Small intestine (tissue), 7 donors: ENCODE results near the gene CPT1B. TPM values are rescaled to one million over a fixed set of nuclear protein-coding genes. Genes with fewer than 3 reads are reported as not detected.

Source experiments
- DNase-seq, 2 donors: peaks; one replicate each; pipeline versions ENCODE4 v3.0.0 to v3.0.0-alpha.2; 2013
- FAIRE-seq: peaks from 2 replicates; lab custom pipeline; 2012; peaks lifted over from hg19 to GRCh38; lab: Jason Lieb, UNC
- H3K27ac ChIP-seq, 3 donors: one replicate each; pipeline ENCODE4 v1.5.1; 2013; ENCODE audit warnings: low read length in 2 of 3, mild to moderate bottlenecking in 2 of 3, control low read depth in 1 of 3, inconsistent platforms in 1 of 3, low read depth in 1 of 3, moderate library complexity in 1 of 3
- H3K27me3 ChIP-seq, 3 donors: one replicate each; pipeline ENCODE4 v1.6.1; 2013; ENCODE audit warnings: low read length in 3 of 3, inconsistent platforms in 1 of 3; ENCODE audit not compliant: control insufficient read depth in 3 of 3, insufficient read depth in 3 of 3
- H3K36me3 ChIP-seq, 3 donors: one replicate each; pipeline ENCODE4 v1.6.1; 2013; ENCODE audit warnings: low read length in 3 of 3, inconsistent platforms in 1 of 3, low read depth in 1 of 3, mild to moderate bottlenecking in 1 of 3, moderate library complexity in 1 of 3; ENCODE audit not compliant: control insufficient read depth in 3 of 3, insufficient read depth in 2 of 3
- H3K4me1 ChIP-seq, 3 donors: one replicate each; pipeline ENCODE4 v1.6.1; 2013; ENCODE audit warnings: low read length in 2 of 3, inconsistent platforms in 1 of 3, low read depth in 1 of 3, mild to moderate bottlenecking in 1 of 3, moderate library complexity in 1 of 3; ENCODE audit not compliant: control insufficient read depth in 3 of 3, insufficient read depth in 2 of 3
- H3K4me3 ChIP-seq, 3 donors: one replicate each; pipeline ENCODE4 v1.5.1; 2013; ENCODE audit warnings: low read length in 3 of 3, control low read depth in 1 of 3, inconsistent platforms in 1 of 3, low read depth in 1 of 3, mild to moderate bottlenecking in 1 of 3, moderate library complexity in 1 of 3
- H3K9me3 ChIP-seq, 2 donors: one replicate each; pipeline ENCODE4 v1.6.1; 2013; ENCODE audit warnings: low read depth in 1 of 2, low read length in 1 of 2; ENCODE audit not compliant: control insufficient read depth in 2 of 2, insufficient read depth in 1 of 2
- WGBS, 3 donors: extraction: QIAGEN DNeasy Blood & Tissue Kit; methylation state at CpG; one replicate each; pipeline ENCODE4 v1.1.7; 2013; 5-methylcytosine and 5-hydroxymethylcytosine counted together
- polyA plus RNA-seq, 4 donors: library from polyadenylated mRNA; stranded (reverse) in 3 of 4; unstranded in 1 of 4; fragments of 200-250 nt in 3 of 4; fragments of 120-200 nt in 1 of 4; gene quantifications; one replicate each; pipeline versions ENCODE4 v1.2.1 to v1.2.3, GENCODE V29; 2013
- donor health status: healthy with polysubstance abuse.
- donor health status: control.
- donor health status: control.
- donor health status: Bipolar disorder and iron deficiency.
- donor health status: healthy.

The CPT1B gene
- polyA plus RNA-seq, 4 donors, result 14.6 to 115 (median 42.4) TPM

- no peak for FAIRE-seq
- Histone ChIP-seq H3K27ac (no peak overlapping the region), H3K9me3 (no peaks in the 10 kb centered on the region), H3K36me3 (peaks cover 0 to 73% (median 5%) of the 10 kb centered on the region in 3 donors), H3K4me3 (no peak overlapping the region), H3K4me1 (peaks cover 0 to 11% (median 4%) of the 10 kb centered on the region in 3 donors), H3K27me3 (no peaks in the 10 kb centered on the region)
- WGBS, 3 donors, result 91 to 97% (median 94%) methylated on average over 9 to 11 of the region's 11 CpGs
- no peak for DNase-seq
Measured at GRCh38 chr22:50572965-50573364, 5.3 kb downstream of the CPT1B start.

- WGBS, 3 donors, result 67 to 83% (median 69%) methylated on average over 25 to 26 of the region's 26 CpGs
- Histone ChIP-seq H3K27me3 (no peaks in the 10 kb centered on the region), H3K36me3 (peaks cover 0 to 76% (median 5%) of the 10 kb centered on the region in 3 donors), H3K4me1 (peaks cover 0 to 11% (median 4%) of the 10 kb centered on the region in 3 donors), H3K4me3 (no peak overlapping the region), H3K9me3 (no peaks in the 10 kb centered on the region), H3K27ac (no peak overlapping the region)
- FAIRE-seq (no peak), DNase-seq (no peak)
Measured at GRCh38 chr22:50571264-50572175, 6.7 kb downstream of the CPT1B start.

GRCh38 chr22:50570861-50571260 is 7.4 kb downstream of the CPT1B start:
- 89 to 94% (median 92%) methylated on average over 12 of the region's 12 CpGs for WGBS, 3 donors
- Histone ChIP-seq H3K27ac (no peak overlapping the region), H3K4me1 (peaks cover 0 to 11% (median 4%) of the 10 kb centered on the region in 3 donors)

GRCh38 chr22:50569896-50570535 is 8.2 kb downstream of the CPT1B start:
- 87 to 92% (median 90%) methylated on average over 13 of the region's 13 CpGs for WGBS, 3 donors

More at GRCh38 chr22:50570861-50571260, 7.4 kb downstream of the CPT1B start:
- no peaks in the 10 kb centered on the region for H3K27me3 ChIP-seq
- H3K4me3 ChIP-seq, result no peak overlapping the region
- H3K9me3 ChIP-seq, result no peaks in the 10 kb centered on the region
- H3K36me3 ChIP-seq, result peaks cover 0 to 69% (median 5%) of the 10 kb centered on the region in 3 donors
- DNase-seq, result no peak
- no peak for FAIRE-seq

GRCh38 chr22:50569041-50569459 is 9.2 kb downstream of the CPT1B start:
- 39 to 65% (median 43%) methylated on average over 8 of the region's 8 CpGs for WGBS, 3 donors
- H3K4me3 ChIP-seq, result no peak overlapping the region
- H3K36me3 ChIP-seq, result peaks cover 0 to 61% (median 5%) of the 10 kb centered on the region in 3 donors
- DNase-seq (peak in 1 of 2 donors; percentile 75), FAIRE-seq (no peak)
- H3K9me3 ChIP-seq, result no peaks in the 10 kb centered on the region
- H3K4me1 ChIP-seq, result peaks cover 0 to 11% (median 4%) of the 10 kb centered on the region in 3 donors
- H3K27me3 ChIP-seq, result no peaks in the 10 kb centered on the region
- H3K27ac ChIP-seq, result peak overlapping the region in 2 of 3 donors; percentile 22 to 48

More at GRCh38 chr22:50569896-50570535, 8.2 kb downstream of the CPT1B start:
- no peak for FAIRE-seq
- Histone ChIP-seq H3K4me3 (no peak overlapping the region), H3K27me3 (no peaks in the 10 kb centered on the region), H3K36me3 (peaks cover 0 to 64% (median 5%) of the 10 kb centered on the region in 3 donors), H3K9me3 (no peaks in the 10 kb centered on the region), H3K27ac (no peak overlapping the region), H3K4me1 (peaks cover 0 to 11% (median 4%) of the 10 kb centered on the region in 3 donors)
- DNase-seq, result no peak

- DNase-seq (peak; percentile 70 to 71), FAIRE-seq (no peak)
- WGBS, 3 donors, result 66 to 78% (median 67%) methylated on average over 7 of the region's 7 CpGs
- no peak overlapping the region for H3K4me3 ChIP-seq
- H3K9me3 ChIP-seq, result no peaks in the 10 kb centered on the region
- peaks cover 2 to 15% (median 4%) of the 10 kb centered on the region in 3 donors for H3K4me1 ChIP-seq
- H3K36me3 ChIP-seq, result peaks cover 0 to 56% (median 5%) of the 10 kb centered on the region in 3 donors
- no peaks in the 10 kb centered on the region for H3K27me3 ChIP-seq
- H3K27ac ChIP-seq, result peak overlapping the region in 2 of 3 donors; percentile 22 to 48
Measured at GRCh38 chr22:50568626-50569025, 9.6 kb downstream of the CPT1B start.

- no peak overlapping the region for H3K4me3 ChIP-seq
- no peaks in the 10 kb centered on the region for H3K27me3 ChIP-seq
- no peak overlapping the region for H3K27ac ChIP-seq
- H3K36me3 ChIP-seq, result peaks cover 0 to 48% (median 5%) of the 10 kb centered on the region in 3 donors
- H3K4me1 ChIP-seq, result peaks cover 4 to 20% (median 6%) of the 10 kb centered on the region in 3 donors
- DNase-seq (no peak), FAIRE-seq (no peak)
- H3K9me3 ChIP-seq, result no peaks in the 10 kb centered on the region
- 89 to 93% (median 90%) methylated on average over 7 of the region's 7 CpGs for WGBS, 3 donors
Measured at GRCh38 chr22:50567721-50568252, 10.4 kb downstream of the CPT1B start.

GRCh38 chr22:50564289-50564688 is 13.9 kb downstream of the CPT1B start:
- DNase-seq, result peak in 1 of 2 donors; percentile 52
- H3K27ac ChIP-seq, result no peak overlapping the region
- H3K27me3 ChIP-seq, result peaks cover 0 to 8% (median 0%) of the 10 kb centered on the region in 3 donors
- peaks cover 0 to 16% (median 0%) of the 10 kb centered on the region in 3 donors for H3K36me3 ChIP-seq
- no peaks in the 10 kb centered on the region for H3K9me3 ChIP-seq
- 60 to 85% (median 70%) methylated on average over 11 of the region's 11 CpGs for WGBS, 3 donors
- H3K4me1 ChIP-seq, result peaks cover 2 to 17% (median 6%) of the 10 kb centered on the region in 3 donors
- FAIRE-seq, result no peak
- no peak overlapping the region for H3K4me3 ChIP-seq
